ENCODE data around the gene ATP13A4. TPM values are rescaled to one million over a fixed set of nuclear protein-coding genes. Genes with fewer than 3 reads are reported as not detected.

Gene ATP13A4
- total and polyA plus RNA-seq, 2 of the 4 experiments (the other 2 are of a cell fraction): under 0.01 TPM; not detected in 1

DNA sequence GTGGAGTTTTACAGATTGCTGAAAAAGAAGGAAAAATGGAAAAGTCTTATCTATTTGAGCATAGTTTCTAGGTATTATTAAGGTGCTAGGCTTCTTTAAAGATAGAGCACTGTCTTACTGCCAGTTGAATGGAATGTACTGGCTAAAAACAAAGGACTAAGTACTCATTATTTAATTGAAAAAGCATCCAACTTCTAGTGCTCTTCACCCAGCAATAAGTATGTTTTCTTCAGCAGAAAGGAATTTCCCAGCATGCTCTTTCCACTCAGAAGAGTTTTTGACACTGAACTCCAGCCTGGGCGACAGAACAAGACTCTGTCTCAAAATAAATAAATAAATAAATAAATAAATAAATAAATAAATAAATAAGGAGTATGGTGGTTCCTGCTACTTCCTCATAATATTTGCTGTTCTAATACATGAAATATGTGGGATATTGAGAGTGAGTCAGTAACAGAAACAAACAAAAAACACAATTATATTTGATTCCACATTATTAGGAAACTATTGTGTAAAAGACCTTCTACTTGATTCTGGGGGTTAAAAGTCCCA lies 70.6 kb downstream of the ATP13A4 start:
- no peak for TF ChIP-seq SMC3 (IDR thresholded peaks at IDR 0.05; ENCODE audit: low read depth, low read length)
- TF ChIP-seq CEBPB (IDR thresholded peaks at IDR 0.05; ENCODE audit: low read depth, low read length): no peak
- no peak for TF ChIP-seq MXI1 (IDR thresholded peaks at IDR 0.05; ENCODE audit: borderline replicate concordance, low read depth, low read length)
- TF ChIP-seq POLR2A (IDR thresholded peaks at IDR 0.05; ENCODE audit: low read depth, low read length): no peak
- no peak for TF ChIP-seq MAZ (IDR thresholded peaks at IDR 0.05; ENCODE audit: borderline replicate concordance, low read depth, low read length)
- TF ChIP-seq RCOR1 (IDR thresholded peaks at IDR 0.05; ENCODE audit: insufficient replicate concordance, low read length): no peak
- no peak for TF ChIP-seq BHLHE40 (IDR thresholded peaks at IDR 0.05; ENCODE audit: low read depth, low read length)
- TF ChIP-seq RFX5 (IDR thresholded peaks at IDR 0.05; ENCODE audit: low read depth, low read length): no peak
- TF ChIP-seq, protein P1, sequence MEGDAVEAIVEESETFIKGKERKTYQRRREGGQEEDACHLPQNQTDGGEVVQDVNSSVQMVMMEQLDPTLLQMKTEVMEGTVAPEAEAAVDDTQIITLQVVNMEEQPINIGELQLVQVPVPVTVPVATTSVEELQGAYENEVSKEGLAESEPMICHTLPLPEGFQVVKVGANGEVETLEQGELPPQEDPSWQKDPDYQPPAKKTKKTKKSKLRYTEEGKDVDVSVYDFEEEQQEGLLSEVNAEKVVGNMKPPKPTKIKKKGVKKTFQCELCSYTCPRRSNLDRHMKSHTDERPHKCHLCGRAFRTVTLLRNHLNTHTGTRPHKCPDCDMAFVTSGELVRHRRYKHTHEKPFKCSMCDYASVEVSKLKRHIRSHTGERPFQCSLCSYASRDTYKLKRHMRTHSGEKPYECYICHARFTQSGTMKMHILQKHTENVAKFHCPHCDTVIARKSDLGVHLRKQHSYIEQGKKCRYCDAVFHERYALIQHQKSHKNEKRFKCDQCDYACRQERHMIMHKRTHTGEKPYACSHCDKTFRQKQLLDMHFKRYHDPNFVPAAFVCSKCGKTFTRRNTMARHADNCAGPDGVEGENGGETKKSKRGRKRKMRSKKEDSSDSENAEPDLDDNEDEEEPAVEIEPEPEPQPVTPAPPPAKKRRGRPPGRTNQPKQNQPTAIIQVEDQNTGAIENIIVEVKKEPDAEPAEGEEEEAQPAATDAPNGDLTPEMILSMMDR (conservative IDR thresholded peaks at IDR 0.05; ENCODE audit: low read depth, low read length): no peak
- no peak for TF ChIP-seq CHD1 (IDR thresholded peaks at IDR 0.05; ENCODE audit: low read depth, low read length)
- no peak for TF ChIP-seq FOS (IDR thresholded peaks at IDR 0.05; ENCODE audit: low read depth, low read length)
- no peak for TF ChIP-seq RAD21 (IDR thresholded peaks at IDR 0.05; ENCODE audit: low read length)
- TF ChIP-seq, protein P2, sequence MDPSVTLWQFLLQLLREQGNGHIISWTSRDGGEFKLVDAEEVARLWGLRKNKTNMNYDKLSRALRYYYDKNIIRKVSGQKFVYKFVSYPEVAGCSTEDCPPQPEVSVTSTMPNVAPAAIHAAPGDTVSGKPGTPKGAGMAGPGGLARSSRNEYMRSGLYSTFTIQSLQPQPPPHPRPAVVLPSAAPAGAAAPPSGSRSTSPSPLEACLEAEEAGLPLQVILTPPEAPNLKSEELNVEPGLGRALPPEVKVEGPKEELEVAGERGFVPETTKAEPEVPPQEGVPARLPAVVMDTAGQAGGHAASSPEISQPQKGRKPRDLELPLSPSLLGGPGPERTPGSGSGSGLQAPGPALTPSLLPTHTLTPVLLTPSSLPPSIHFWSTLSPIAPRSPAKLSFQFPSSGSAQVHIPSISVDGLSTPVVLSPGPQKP (IDR thresholded peaks at IDR 0.05; ENCODE audit: borderline replicate concordance, low read depth, low read length): no peak
- TF ChIP-seq, protein P3, sequence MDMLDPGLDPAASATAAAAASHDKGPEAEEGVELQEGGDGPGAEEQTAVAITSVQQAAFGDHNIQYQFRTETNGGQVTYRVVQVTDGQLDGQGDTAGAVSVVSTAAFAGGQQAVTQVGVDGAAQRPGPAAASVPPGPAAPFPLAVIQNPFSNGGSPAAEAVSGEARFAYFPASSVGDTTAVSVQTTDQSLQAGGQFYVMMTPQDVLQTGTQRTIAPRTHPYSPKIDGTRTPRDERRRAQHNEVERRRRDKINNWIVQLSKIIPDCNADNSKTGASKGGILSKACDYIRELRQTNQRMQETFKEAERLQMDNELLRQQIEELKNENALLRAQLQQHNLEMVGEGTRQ (IDR thresholded peaks at IDR 0.05; ENCODE audit: low read depth, low read length): no peak
- no peak for TF ChIP-seq MAFK (IDR thresholded peaks at IDR 0.05; ENCODE audit: low read depth, low read length)
- TF ChIP-seq NFE2L2 (IDR thresholded peaks at IDR 0.05; ENCODE audit: low read depth, low read length): no peak
- ChIA-PET POLR2A (ENCODE audit: unreplicated experiment) (no interaction called here), CTCF (no interaction called here)
- dilution Hi-C loops (cut with HindIII; ENCODE audit: low sequenced_read_pairs, unreplicated experiment) (no loop called here), intact Hi-C loops (cut with micrococcal nuclease) (no loop called here), in situ Hi-C loops (cut with MboI; ENCODE audit: low sequenced_read_pairs) (no loop called here)
- Histone ChIP-seq H3K23ac (ENCODE audit: low read depth, low read length) (no peak overlapping the region), H3K36me3 (ENCODE audit: control insufficient read depth, insufficient read depth, low read length) (no peaks in the 10 kb centered on the region), H3K18ac (ENCODE audit: low read depth, low read length) (no peak overlapping the region), H3K9ac (ENCODE audit: low read depth, low read length) (no peak overlapping the region), H2AK5ac (ENCODE audit: low read depth, low read length) (no peak overlapping the region), H4K20me1 (ENCODE audit: insufficient read depth, low read length) (no peaks in the 10 kb centered on the region), H3K4ac (ENCODE audit: low read depth, low read length) (no peak overlapping the region), H2AK9ac (replicated peaks; ENCODE audit: low read depth, low read length, poor library complexity) (no peak overlapping the region), H2BK15ac (ENCODE audit: low read depth, low read length) (no peak overlapping the region), H3K9me1 (ENCODE audit: insufficient read depth, low read length) (no peaks in the 10 kb centered on the region), H3K4me3 (ENCODE audit: insufficient read depth, low read depth, low read length) (no peak overlapping the region), H3K14ac (replicated peaks; ENCODE audit: low read depth, low read length) (no peak overlapping the region), H4K5ac (ENCODE audit: low read depth, low read length) (no peak overlapping the region), H3K4me2 (ENCODE audit: low read depth, low read length) (no peak overlapping the region), H2BK5ac (ENCODE audit: low read depth, low read length, poor library complexity, severe bottlenecking) (no peak overlapping the region), H2AFZ (replicated peaks; ENCODE audit: low read length, poor library complexity) (no peak overlapping the region), H2BK20ac (ENCODE audit: low read depth, low read length) (no peak overlapping the region), H3K9me3 (ENCODE audit: control insufficient read depth, insufficient read depth, low read length) (no peaks in the 10 kb centered on the region), H2BK120ac (ENCODE audit: low read depth, low read length) (no peak overlapping the region), H3K27me3 (ENCODE audit: control insufficient read depth, insufficient read depth, low read length) (no peaks in the 10 kb centered on the region), H3K4me1 (ENCODE audit: control insufficient read depth, insufficient read depth, low read length) (no peaks in the 10 kb centered on the region), H4K91ac (ENCODE audit: insufficient read depth, low read depth, low read length) (no peak overlapping the region), H3K56ac (ENCODE audit: extremely low read depth, insufficient read depth, low read length) (no peak overlapping the region), H3K79me1 (ENCODE audit: low read depth in 1 of 2, low read length in 2 of 2) (no peaks in the 10 kb centered on the region), H3K27ac (ENCODE audit: insufficient read depth, low read length) (no peak overlapping the region), H4K8ac (ENCODE audit: low read depth in 2 of 2, low read length in 2 of 2) (no peak overlapping the region)
- DNase-seq (no peak), ATAC-seq (ENCODE audit: low read depth) (no peak)
- BruUV-seq (replicated peaks): no TSS peak
- WGBS, 2 experiments (ENCODE audit: extremely low coverage in 2 of 2, insufficient read length in 1 of 2): no CpG with 5 or more reads among the region's 1 CpG

Measured in IMR-90 (cell line).